GM12873 (cell line): ENCODE data around the gene COLEC12.

Experiments
- CTCF ChIP-seq: IDR thresholded peaks from 2 replicates; pipeline ENCODE4 v1.5.1; 2012; ENCODE audit warnings: low read depth, mild to moderate bottlenecking, moderate library complexity, low read length, control low read depth; ENCODE audit not compliant: insufficient read depth; ENCODE audit errors: missing control alignments

The COLEC12 gene

GRCh38 chr18:334575-335132, 165.8 kb downstream of the COLEC12 start:
- no peak for TF ChIP-seq CTCF

- no peak for TF ChIP-seq CTCF
Measured at GRCh38 chr18:332721-333510, 167.6 kb downstream of the COLEC12 start.

GRCh38 chr18:332007-332406, 168.5 kb downstream of the COLEC12 start:
- no peak for TF ChIP-seq CTCF

- TF ChIP-seq CTCF: no peak
Measured at GRCh38 chr18:331221-331821, 169.2 kb downstream of the COLEC12 start.

GRCh38 chr18:328928-329327, 171.6 kb downstream of the COLEC12 start:
- TF ChIP-seq CTCF: no peak

- TF ChIP-seq CTCF: no peak
Measured at GRCh38 chr18:326846-327245, 173.7 kb downstream of the COLEC12 start.

GRCh38 chr18:323253-323622, 177.3 kb downstream of the COLEC12 start:
- TF ChIP-seq CTCF: no peak
